PC-9 (cell line): ENCODE results near the gene DLG1. TPM values are rescaled to one million over a fixed set of nuclear protein-coding genes. Genes with fewer than 3 reads are reported as not detected.

Experiments used
- BruUV-seq: library from RNA; stranded (reverse); fragments of 400-500 nt; replicated peaks from 2 replicates; lab custom pipeline; 2021; lab: Mats Ljungman, UMichigan
- CTCF ChIA-PET: fragments of 300-600 bp; sonication (Branson Sonifier 250); formaldehyde crosslinking; loops from one replicate; lab custom pipeline; 2022; ENCODE audit warnings: antibody characterized with exemption; lab: Charles Lee
- POLR2A ChIA-PET: fragments of 300-600 bp; sonication (Branson Sonifier 250); formaldehyde crosslinking; loops from one replicate; lab custom pipeline; 2022; ENCODE audit warnings: antibody characterized with exemption; ENCODE audit not compliant: unreplicated experiment; lab: Charles Lee
- DNase-seq, 2 experiments: peaks; one replicate each; pipeline versions ENCODE4 v3.0.0 to v3.0.0-alpha.2; 2015 to 2022; ENCODE audit warnings: mixed read lengths in 1 of 2
- H2AFZ ChIP-seq: fragments of 200-600 bp; sonication (generic); 2 replicates; pipeline ENCODE4 v1.8.1; 2017; ENCODE audit warnings: antibody characterized with exemption
- H3F3A ChIP-seq: fragments of 200-600 bp; sonication (generic); 2 replicates; pipeline ENCODE4 v1.8.1; 2017; ENCODE audit warnings: antibody characterized with exemption, mild to moderate bottlenecking, low read depth; ENCODE audit not compliant: insufficient read depth
- H3K27ac ChIP-seq: fragments of 200-600 bp; sonication (generic); 2 replicates; pipeline ENCODE4 v1.6.1; 2016; ENCODE audit warnings: mixed run types
- H3K27me3 ChIP-seq: fragments of 200-600 bp; sonication (generic); 2 replicates; pipeline ENCODE4 v1.6.1; 2016; ENCODE audit warnings: low read depth, mixed run types; ENCODE audit not compliant: insufficient read depth
- H3K36me3 ChIP-seq: fragments of 200-600 bp; sonication (generic); 2 replicates; pipeline ENCODE4 v1.6.1; 2016; ENCODE audit warnings: low read depth, mixed run types
- H3K4me1 ChIP-seq: fragments of 200-600 bp; sonication (generic); replicated peaks from 2 replicates; pipeline ENCODE4 v1.6.1; 2016; ENCODE audit warnings: mixed run types; ENCODE audit not compliant: insufficient read depth
- H3K4me2 ChIP-seq: fragments of 200-600 bp; sonication (generic); 2 replicates; pipeline ENCODE4 v1.6.1; 2017; ENCODE audit warnings: mixed run types
- H3K4me3 ChIP-seq: fragments of 200-600 bp; sonication (generic); 2 replicates; pipeline ENCODE4 v1.6.1; 2016; ENCODE audit warnings: mixed run types
- H3K79me2 ChIP-seq: fragments of 200-600 bp; sonication (generic); 2 replicates; pipeline ENCODE4 v1.6.1; 2017; ENCODE audit warnings: low read depth, mixed run types
- H3K9me2 ChIP-seq: fragments of 200-600 bp; sonication (generic); 2 replicates; pipeline ENCODE4 v1.8.1; 2017; ENCODE audit warnings: mild to moderate bottlenecking; ENCODE audit not compliant: insufficient read depth
- H3K9me3 ChIP-seq: fragments of 200-600 bp; sonication (generic); 2 replicates; pipeline ENCODE4 v1.8.1; 2016; ENCODE audit warnings: low read depth; ENCODE audit not compliant: insufficient read depth
- H4K20me1 ChIP-seq: fragments of 200-600 bp; sonication (generic); 2 replicates; pipeline ENCODE4 v1.8.1; 2017; ENCODE audit not compliant: insufficient read depth
- EZH2 ChIP-seq: fragments of 200-600 bp; sonication (generic); IDR thresholded peaks from 2 replicates; pipeline ENCODE4 v1.8.0; 2017; ENCODE audit warnings: antibody characterized with exemption, low read depth
- intact Hi-C: fragments of 100-400 bp; cut with micrococcal nuclease; formaldehyde crosslinking; loops from one replicate; pipeline ENCODE4 v1.10.0; 2022; ENCODE audit not compliant: unreplicated experiment
- total RNA-seq: library from RNA; stranded (reverse); gene quantifications from 2 replicates; pipeline ENCODE4 v1.2.3, GENCODE V29; 2021
- TF ChIP-seq, protein P1 (sequence below): fragments of 200-600 bp; sonication (generic); conservative IDR thresholded peaks from 2 replicates; pipeline ENCODE4 v1.6.1; 2017; ENCODE audit warnings: mixed run types, antibody characterized with exemption, mild to moderate bottlenecking, moderate library complexity

DLG1 gene
- total RNA-seq, 1 experiment from 2014 or later, result 201 TPM

DNA sequence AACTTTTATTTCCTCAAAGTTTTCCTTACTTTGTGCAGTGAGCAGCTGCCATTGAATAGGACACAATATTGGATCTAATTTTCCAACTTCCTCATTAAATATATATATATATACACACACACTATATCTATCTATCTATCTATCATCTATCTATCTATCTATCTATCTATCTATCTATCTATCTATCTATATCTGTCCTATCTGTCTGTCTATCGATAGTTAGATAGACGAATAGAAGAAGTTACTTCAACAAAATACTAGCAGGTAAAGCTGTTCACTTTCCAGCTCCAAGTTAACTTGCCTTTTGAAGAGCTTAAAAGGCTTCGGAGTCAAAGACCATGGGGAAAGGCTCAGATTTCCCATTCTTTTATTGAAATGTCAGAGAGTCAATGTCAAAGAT, 3.6 kb upstream of the DLG1 start:
- ChIA-PET CTCF (interaction anchor here (0.6 to 1.3 kb wide), 2 partner anchors 65 to 156 kb away, joined by 3 to 14 read pairs; no protein-coding TSS in a partner anchor), POLR2A (interaction anchor here (0.6 to 1.0 kb wide), 2 partner anchors 36 to 185 kb away, joined by 3 to 7 read pairs; no protein-coding TSS in a partner anchor)
- H3F3A ChIP-seq, result peaks cover 50% of the 10 kb centered on the region
- no peak for DNase-seq
- H3K4me1 ChIP-seq, result peaks cover 47% of the 10 kb centered on the region
- H3K4me3 ChIP-seq, result no peak overlapping the region
- intact Hi-C loops, result no loop called here
- no peaks in the 10 kb centered on the region; the same call in 1 of the 2 replicates for H3K9me2 ChIP-seq
- H3K36me3 ChIP-seq, result no peaks in the 10 kb centered on the region
- TF ChIP-seq EZH2, result no peak
- TF ChIP-seq, protein P1, sequence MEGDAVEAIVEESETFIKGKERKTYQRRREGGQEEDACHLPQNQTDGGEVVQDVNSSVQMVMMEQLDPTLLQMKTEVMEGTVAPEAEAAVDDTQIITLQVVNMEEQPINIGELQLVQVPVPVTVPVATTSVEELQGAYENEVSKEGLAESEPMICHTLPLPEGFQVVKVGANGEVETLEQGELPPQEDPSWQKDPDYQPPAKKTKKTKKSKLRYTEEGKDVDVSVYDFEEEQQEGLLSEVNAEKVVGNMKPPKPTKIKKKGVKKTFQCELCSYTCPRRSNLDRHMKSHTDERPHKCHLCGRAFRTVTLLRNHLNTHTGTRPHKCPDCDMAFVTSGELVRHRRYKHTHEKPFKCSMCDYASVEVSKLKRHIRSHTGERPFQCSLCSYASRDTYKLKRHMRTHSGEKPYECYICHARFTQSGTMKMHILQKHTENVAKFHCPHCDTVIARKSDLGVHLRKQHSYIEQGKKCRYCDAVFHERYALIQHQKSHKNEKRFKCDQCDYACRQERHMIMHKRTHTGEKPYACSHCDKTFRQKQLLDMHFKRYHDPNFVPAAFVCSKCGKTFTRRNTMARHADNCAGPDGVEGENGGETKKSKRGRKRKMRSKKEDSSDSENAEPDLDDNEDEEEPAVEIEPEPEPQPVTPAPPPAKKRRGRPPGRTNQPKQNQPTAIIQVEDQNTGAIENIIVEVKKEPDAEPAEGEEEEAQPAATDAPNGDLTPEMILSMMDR, result no peak
- no TSS peak for BruUV-seq
- H2AFZ ChIP-seq, result no peak overlapping the region
- no peaks in the 10 kb centered on the region for H3K27me3 ChIP-seq
- H3K27ac ChIP-seq, result peak overlapping the region; percentile 62
- H3K4me2 ChIP-seq, result 0 out of 2 replicates have a peak overlapping the region, but pooled peaks have one; percentile 10
- H3K9me3 ChIP-seq, result no peaks in the 10 kb centered on the region
- H3K79me2 ChIP-seq, result peaks cover 20% of the 10 kb centered on the region
- H4K20me1 ChIP-seq, result no peaks in the 10 kb centered on the region

DNA sequence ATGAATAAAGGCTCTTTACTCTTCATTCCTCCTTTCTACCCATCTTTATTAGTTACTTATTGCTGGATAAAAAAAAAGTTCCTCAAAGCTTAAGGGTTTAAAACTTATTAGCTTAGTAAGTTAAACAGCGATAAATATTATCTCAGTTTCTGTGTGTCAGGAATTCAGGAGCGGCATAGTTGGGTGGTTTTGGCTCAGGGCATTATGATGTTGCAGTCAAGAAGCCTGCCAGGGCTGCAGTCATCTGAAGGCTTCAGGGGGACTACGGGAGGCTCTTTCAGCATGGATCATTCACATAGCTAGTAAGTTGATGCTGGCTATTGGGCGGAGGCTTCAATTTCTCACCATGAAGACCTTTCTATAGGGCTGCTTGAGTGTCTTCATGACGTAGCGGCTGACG, 1.9 kb upstream of the DLG1 start:
- ChIA-PET POLR2A (interaction anchor here (0.6 to 0.7 kb wide), 2 partner anchors 17 to 128 kb away, joined by 5 to 8 read pairs; no protein-coding TSS in a partner anchor), CTCF (no interaction called here)
- TF ChIP-seq EZH2, result no peak
- TF ChIP-seq, protein P1, result no peak

DNA sequence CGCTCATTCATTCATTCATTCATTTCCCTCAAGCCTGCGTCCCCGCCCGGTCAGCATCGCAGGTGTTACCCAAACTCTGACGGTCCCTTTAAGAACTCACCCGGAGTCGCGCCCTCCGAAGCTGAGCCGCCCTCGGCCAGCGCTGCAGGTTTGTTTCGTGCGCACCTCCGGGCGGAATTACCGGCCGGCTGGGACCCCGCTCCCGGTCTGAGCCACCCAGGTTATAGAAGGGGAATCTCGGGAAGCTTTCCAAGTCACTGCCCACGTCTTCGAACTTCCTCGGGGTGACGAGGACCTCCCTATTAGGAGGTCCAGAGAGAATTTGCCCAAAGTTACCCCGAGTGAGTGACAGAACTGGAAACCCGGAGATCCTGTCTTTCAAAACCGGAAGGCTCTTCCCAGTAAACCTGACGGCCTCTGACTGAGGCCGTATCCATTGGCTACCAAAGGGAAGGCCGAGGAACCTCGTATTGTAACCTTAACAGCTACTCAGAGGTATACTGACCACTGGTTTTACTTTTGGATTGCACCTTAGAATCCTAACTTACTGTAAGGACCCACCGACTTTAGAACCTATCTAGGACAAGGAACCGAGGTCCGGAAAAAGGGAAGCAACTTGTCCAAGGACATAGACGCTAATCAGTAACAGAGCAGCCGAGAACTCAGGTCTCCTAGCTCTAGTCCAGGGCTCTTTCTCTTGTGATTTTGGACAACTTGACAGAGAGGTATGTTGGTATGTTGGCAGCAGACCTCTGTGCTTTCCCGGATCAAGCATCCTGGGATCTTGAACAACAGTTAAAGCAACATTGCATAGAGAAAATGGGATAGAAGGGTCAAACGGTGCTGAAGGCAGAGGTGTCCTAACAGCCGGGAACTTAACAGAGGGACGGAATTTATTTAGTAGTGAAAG, 788 bp upstream of the DLG1 start:
- POLR2A ChIA-PET, result interaction anchor here (0.6 to 0.8 kb wide), 6 partner anchors 9 to 188 kb away, joined by 3 to 5 read pairs (median 4); no protein-coding TSS in a partner anchor

More for the DNA sequence above, 1.9 kb upstream of the DLG1 start:
- Histone ChIP-seq H3K27ac (peak overlapping the region; percentile 81), H3K9me3 (no peaks in the 10 kb centered on the region), H3K9me2 (no peaks in the 10 kb centered on the region; the same call in 1 of the 2 replicates), H3K79me2 (peaks cover 37% of the 10 kb centered on the region), H3K27me3 (no peaks in the 10 kb centered on the region), H4K20me1 (no peaks in the 10 kb centered on the region; the same call in 1 of the 2 replicates), H2AFZ (no peak overlapping the region), H3F3A (peaks cover 39% of the 10 kb centered on the region), H3K4me1 (peaks cover 46% of the 10 kb centered on the region), H3K36me3 (peaks cover 13% of the 10 kb centered on the region), H3K4me2 (peak overlapping the region; percentile 92), H3K4me3 (peak overlapping the region; percentile 62)
- no TSS peak for BruUV-seq
- DNase-seq, result no peak
- intact Hi-C loops, result loop anchor here (1.0 kb wide), 1 partner anchor 9 kb away; no protein-coding TSS in a partner anchor

More for the DNA sequence above, 788 bp upstream of the DLG1 start:
- Histone ChIP-seq H2AFZ (peak overlapping the region; percentile 79), H3K9me2 (no peaks in the 10 kb centered on the region; the same call in 1 of the 2 replicates), H3K27me3 (no peaks in the 10 kb centered on the region), H3K36me3 (peaks cover 23% of the 10 kb centered on the region), H4K20me1 (peaks cover under 1% of the 10 kb centered on the region; the same call in 1 of the 2 replicates), H3K79me2 (peaks cover 48% of the 10 kb centered on the region), H3K27ac (peak overlapping the region; percentile 81), H3K9me3 (no peaks in the 10 kb centered on the region), H3F3A (peaks cover 40% of the 10 kb centered on the region), H3K4me2 (peak overlapping the region; percentile 92), H3K4me3 (peak overlapping the region; percentile 62), H3K4me1 (peaks cover 53% of the 10 kb centered on the region)
- intact Hi-C loops, result loop anchor here (1.0 to 2.0 kb wide), 5 partner anchors 68 to 212 kb away; no protein-coding TSS in a partner anchor
- CTCF ChIA-PET, result interaction anchor here (1.2 kb wide), 1 partner anchor 68 kb away, joined by 3 read pairs; no protein-coding TSS in a partner anchor
- BruUV-seq, result TSS peak; percentile 86
- peak; percentile 80 to 85 for DNase-seq
- TF ChIP-seq EZH2, result no peak
- TF ChIP-seq, protein P1, result no peak
